Cortex of kidney (tissue), 1 donor: Measurements from ENCODE around the gene SLC35C1.
A peak's percentile ranks its signal among the peaks of the same experiment; 100 is the strongest.
"Not testable (repeated sequence)": the region's sequence is repeated elsewhere in the genome, so short reads cannot be mapped to it uniquely, and the experiment has no call there.

Experiments used
- DNase-seq: peaks from one replicate; lab custom pipeline; 2025; lab: John Stamatoyannopoulos, UW

The SLC35C1 gene

DNA sequence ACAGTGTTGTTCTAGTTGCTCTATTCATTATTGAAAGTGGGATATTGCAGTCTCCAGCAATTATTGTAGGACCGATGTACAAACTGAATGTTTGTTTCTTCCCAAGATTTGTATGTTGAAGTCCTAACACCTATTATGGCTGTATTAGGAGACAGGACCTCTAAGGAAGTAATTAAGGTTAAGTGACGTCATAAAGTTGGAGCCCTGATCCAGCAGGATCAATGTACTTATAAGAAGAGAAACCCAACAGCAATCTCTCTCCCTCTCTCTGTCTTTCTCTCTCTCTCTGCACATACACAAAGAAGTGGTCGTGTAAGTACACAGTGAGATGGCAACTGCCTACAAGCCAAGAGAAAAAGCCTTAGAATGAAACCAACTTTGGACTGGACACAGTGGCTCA lies 16.1 kb upstream of the SLC35C1 start:
- no peak for DNase-seq

DNA sequence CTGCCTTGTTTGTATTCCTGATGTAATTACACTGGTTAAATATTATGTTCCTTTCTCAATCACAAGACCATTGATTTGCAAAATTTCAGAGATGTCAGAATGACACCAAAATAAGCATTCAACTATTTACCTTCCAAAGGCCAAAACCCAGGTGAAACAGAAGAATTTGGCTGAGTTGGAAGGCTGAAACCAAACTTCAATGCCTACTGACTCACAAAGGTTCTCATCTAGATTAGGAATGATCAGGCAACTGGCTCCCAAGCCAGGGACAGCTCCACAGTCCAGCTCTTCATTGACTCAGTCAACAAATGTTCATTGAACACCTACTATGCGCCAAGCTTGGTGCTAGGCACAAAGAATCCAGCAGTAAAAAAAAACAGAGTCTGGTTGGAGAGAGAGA lies 13.4 kb upstream of the SLC35C1 start:
- DNase-seq = no peak

DNA sequence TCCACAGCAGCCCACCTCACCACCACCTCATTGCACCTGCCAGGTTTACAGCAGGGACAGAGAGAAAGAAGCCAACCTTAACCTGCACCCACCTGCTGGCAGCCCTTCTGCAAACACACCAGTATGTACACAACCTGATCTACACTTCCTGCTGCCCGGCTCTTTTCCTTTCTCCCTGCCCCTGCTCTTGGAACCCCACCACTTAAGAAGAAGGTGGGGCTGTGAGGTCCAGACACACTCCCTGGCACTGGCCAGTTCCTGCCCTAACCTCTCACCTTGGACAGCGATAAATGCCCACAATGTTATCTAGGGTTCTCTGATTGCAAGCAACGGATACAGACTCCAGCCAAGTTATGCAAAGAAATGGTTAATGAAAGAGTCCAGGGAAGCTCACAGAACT lies 10.8 kb upstream of the SLC35C1 start:
- no peak for DNase-seq

DNA sequence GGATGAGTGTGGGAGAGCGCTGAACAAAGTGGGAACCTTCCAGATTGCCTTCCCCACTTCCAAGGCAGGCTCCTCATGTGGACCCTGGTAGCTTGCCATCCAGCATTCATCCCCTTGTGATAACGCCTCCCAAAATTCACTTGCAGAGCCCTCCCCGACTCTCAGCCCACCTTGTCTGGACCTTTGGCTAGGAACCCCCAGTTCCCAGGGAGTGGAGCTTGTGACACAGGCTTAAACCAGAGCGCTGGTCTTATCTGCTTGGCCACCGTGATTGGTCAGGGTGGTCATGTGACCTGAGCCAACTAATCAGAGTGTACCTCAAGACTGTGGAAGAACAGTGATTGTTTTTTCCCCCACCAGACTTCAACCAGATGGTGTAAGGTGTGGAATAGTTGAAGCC lies 9.6 kb upstream of the SLC35C1 start:
- no peak for DNase-seq

DNA sequence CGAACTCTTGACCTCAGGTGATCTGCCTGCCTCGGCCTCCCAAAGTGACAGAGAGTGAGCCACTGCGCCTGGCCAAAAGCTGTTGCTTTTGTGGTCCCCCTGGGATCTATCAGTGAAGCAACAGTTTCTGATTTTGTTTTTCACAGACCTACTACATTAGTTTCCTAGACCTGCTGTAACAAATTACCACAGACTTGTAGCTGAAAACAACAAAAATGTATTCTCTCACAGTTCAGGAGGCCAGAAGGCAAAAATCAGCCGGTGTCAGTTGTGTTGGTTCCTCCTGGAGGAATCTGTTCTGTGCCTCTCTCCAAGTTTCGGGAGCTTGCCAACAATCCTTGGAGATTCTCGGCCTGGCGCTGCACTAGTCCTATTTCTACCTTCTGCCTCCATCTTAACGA lies 8.5 kb upstream of the SLC35C1 start:
- no peak for DNase-seq

DNA sequence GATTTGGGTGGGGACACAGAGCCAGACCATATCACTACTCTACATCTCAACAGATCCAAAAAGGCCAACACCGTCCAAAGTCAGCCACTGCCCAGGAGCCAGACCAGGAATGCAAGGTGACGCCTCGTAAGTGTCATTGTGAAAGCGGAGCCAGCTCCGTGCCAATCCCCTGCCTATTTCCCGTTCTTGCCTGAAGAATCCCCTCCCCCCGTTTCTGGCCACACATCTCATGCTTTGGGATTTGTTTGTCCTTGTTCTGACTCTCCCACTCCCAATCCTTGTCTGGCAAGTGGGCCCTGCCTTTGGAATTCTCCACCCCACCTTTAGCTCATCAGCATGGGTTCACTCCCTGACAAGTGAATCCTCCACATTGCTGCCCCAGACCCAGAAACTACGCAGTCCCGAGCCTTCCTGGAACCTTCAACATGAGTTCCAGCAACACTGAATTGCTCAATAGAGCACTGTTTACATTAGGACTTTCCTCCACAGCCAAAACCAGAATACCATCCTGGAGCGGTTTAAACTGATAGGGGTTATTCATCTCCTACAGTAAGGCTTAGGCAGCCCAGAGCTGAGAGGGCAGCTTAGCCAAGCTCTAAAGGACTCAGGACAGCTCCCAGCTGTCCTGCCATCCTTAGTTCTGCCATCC lies 6.0 kb upstream of the SLC35C1 start:
- DNase-seq = no peak

DNA sequence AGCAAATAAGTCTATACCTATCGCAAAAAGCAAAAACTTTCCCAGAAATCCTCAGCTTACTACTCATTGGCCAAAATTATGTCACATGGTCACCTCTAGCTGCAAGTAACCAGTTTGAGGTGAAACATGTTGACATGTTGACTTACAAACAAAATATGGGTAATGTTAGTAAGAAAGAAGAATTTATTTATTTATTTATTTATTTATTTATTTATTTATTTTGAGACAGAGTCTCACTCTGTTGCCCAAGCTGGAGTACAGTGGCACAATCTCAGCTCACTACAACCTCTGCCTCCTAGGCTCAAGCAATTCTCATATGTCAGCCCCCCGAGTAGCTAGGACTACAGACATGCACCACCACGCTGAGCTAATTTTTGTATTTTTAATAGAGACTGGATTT lies 5.4 kb upstream of the SLC35C1 start:
- DNase-seq = no peak

DNA sequence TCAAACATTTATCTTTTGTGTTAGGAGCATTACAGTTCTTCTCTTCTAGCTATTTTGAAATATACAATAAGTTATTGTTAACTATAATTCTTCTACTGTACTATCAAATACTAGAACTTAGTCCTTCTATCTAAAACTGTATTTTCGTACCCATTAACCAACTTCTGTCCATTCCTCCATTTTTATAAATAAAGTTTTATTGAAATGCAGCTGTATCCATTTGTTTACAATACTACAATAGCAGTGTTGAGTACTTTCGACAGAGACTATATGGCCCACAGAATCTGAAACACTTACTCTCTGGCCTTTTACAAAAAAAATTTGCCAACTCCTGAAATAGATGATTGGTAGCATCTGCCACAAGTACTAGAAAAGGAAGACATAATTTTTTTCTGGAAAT lies 4.7 kb upstream of the SLC35C1 start:
- no peak for DNase-seq

DNA sequence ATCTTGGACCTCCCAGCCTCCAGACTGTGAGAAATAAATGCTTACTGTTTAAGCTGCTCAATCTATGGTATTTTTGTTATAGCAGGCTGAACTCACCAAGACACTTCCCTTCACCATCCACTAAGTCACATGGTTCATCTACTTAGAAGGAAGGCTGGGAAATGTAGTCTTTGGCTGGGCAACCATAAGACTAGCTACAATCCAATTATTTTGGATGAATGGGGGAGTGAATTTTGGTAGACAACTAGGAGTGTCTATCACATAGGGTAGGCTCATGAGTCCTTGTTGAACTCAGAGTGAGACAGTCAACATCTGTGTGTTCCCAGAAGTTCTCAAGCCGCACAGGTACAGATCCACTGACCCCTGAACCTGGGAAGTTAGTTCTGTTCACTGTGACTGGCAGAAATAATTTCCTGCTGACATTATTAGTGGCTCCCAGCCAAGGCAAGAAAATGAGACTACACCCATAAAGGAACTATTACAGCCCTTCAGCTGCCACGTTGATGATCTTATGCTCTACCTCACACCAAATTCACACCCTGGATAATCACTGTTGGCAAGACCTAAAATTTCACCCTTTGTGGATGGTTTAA lies 3.1 kb upstream of the SLC35C1 start:
- no peak for DNase-seq

DNA sequence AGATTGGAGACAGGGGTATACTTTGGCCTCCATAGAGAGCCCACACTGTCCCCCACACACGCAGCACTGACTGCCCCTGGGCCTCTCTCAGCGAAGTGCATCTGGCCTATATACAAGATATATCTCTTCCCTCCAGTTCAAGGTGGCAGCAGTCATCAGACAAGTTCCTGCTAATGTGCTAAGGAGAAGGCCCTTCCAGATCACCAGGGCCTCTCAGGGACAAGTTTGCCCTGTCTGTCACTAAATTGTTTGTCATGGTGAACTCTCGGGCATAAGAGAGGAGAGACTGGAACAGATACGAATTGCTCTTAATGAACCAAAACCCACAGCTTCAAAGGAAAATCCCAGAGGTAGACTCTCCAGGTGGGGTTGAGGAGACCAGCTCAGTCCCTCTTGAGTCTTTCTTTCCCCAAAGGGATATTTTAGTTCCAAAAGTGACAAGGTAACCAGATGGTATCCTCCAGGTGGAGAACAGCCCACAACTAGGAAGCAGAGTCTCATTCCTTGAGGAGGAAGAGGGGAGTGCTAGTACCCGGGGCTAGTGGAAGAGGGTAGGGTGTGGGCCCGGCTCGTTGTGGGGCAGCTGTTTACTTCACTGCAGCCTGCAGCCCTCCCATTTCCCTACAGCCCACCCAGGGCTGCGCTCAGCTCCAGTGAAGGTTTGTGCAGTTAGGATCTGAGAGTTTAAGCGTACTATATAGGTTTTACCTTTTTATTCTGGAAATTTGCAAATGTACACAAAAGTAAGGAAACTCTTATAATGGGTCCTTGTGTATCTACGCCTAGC lies 2.2 kb upstream of the SLC35C1 start:
- no peak for DNase-seq

DNA sequence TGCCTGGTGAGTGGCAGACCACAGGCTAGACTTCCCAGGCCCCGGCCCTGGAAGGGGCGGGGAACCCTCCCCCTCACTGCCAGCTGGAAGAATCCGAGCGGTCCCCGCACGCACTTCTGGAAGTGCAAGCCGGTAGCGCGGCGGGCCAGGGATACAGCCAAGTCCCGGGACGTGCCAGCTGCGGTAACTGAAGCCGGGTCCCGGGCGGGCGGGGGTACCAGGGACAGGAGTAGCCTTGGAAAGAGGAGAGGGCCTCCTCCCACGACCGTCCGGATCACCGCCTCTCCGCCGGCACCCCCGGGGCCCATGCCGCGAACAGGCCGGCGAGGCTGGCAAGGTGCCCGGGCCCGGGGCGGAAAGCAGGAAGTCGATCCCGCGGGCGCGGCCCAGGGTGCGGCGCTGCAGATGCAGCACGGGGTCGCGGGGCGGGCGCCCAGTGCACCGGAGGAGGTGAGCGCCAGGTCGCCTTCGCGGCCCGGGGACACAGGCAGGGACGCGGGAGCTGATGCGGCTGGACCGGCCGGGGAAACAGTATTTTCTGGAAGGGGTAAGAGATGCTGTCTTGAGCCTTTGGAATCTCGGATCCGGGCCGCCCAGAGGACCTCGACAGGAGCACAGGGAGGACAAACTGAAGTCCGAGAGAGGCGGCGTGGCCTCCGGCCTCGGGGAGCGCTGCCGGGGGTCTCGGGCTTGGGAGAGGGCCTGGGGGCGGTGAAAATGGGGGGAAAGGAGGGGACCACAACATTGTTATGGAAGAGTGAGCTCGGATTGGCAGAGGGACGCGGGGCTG lies 783 bp upstream of the SLC35C1 start:
- DNase-seq = peak; percentile 40

DNA sequence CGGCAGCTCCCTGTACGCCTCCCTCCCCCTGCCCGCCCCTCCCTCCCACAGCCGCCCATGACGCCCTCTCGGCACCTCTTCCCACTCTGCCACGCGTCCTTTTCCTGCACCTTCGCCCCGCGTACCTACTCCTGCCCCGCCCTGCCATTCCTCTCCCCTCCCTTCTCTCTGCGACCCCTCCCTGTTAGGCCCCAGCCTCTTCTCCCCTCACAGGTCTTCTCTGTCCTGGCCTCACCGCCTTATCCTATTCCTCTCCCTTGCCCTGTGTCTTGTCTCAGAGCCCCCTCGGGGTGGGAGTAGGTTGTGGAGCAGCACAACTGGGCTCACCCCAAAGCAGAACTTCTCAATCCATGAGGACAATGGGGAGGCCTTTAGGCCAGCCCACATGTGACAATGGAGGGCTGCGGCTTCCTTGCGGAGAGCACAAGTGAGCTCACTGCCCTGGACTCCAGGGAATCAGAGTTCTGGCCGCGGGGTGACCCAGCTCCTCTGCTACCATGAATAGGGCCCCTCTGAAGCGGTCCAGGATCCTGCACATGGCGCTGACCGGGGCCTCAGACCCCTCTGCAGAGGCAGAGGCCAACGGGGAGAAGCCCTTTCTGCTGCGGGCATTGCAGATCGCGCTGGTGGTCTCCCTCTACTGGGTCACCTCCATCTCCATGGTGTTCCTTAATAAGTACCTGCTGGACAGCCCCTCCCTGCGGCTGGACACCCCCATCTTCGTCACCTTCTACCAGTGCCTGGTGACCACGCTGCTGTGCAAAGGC lies 539 bp downstream of the SLC35C1 start:
- DNase-seq = no peak

DNA sequence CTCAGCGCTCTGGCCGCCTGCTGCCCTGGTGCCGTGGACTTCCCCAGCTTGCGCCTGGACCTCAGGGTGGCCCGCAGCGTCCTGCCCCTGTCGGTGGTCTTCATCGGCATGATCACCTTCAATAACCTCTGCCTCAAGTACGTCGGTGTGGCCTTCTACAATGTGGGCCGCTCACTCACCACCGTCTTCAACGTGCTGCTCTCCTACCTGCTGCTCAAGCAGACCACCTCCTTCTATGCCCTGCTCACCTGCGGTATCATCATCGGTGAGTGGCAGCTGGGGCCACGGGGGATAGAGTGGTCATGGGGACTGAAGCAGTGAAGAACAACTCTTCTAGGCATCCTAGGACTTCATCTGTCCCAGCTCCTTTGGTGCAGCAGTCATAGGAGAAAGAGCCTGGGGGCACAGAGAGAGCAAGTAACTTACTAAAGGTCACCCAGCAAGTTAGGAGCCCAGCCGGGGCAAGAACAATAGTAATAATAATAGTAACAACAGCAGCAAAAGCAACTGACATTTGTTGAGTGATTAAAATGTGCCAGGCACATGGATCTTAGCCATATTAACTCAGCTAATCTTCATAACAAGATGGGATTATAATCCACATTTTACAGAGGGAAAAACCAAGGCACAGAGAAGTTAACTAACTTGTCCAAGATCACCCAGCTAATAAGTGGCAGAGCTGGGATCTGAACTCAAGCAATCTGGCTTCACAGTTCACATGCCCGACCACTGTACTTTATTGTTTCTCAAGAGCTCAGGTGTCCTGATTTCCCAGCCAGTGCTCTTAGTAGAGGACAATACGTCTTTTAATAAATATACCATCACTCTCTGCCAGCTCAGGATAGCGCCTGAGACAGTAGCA lies 1.4 kb downstream of the SLC35C1 start:
- DNase-seq = no peak

DNA sequence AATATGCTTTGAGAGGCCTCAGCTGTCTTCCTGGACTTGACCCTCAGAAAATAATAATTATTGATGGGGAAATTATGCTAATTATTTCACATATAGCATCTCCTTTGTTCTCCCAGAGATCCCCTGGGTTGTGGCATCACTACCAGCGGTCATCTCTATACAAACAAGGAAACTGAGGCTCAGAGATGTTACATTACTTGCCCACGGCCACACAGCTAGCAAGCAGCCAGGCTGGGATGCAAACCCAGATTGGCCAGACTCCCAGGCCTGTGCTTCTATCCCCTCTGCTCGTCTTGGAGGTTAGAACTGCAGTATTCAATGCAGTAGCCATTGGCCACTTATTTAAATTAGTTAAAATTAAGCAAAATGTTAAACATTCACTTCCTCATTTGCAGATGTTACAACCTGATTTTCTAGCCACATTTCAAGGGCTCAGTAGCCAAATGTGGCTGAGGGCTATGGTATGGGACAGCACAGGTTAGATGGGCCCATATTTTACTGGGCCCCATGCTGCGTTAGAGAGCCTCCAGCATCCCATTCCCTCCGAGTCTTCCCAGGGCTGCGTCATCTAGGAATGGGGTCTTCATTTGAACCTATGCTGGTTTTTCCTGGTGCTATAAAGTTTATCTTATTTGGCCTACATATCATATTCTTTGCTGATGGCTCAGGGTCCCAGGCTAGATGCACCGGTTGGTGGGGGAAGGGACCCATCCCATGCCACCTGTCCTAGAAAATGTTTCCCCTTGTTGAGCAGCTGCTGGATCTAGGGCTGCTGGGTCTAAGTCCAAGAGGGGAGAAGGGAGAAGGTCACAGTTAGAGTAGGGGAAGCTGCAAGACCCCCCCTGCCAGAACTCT lies 2.2 kb downstream of the SLC35C1 start:
- no peak for DNase-seq

DNA sequence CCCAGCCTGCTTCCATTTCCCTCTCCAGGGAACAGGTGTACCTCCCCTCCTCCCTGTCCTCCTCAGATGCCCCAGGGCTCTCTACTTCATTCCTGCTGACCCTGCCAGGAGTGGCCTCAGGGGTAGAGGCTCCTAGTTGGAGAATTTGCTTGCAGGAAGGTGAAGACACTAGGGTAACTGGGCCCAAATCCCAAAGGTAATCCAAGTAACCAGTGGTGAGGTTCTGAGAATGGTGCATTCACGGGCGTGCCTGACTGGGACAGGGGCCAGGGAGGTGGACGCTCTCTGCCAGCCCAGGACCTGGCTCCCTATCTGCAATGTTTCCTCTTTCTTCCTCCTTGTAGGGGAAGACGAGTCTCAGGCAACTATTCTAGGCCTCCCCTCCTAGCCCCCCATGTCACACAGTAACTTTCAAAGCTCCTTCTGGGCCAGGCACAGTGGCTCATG lies 2.9 kb downstream of the SLC35C1 start:
- DNase-seq = no peak

DNA sequence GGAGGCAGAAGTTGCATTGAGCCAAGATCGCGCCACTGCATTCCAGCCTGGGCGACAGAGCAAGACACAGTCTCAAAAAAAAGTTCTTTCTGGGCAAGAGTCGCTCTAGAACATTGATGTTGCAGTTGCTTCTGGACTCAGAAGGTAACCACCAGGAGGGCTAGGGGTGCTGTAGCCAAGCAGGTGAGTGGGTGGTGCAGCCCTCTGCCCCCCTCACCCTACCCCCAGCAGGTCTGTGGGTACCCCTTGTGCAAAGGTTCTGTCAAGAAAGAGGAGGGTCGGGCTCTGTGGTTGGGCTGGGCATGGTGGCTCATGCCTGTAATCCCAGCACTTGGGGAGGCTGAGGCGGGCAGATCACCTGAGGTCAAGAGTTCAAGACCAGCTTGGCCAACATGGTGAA lies 3.5 kb downstream of the SLC35C1 start:
- not testable (repeated sequence) for DNase-seq

DNA sequence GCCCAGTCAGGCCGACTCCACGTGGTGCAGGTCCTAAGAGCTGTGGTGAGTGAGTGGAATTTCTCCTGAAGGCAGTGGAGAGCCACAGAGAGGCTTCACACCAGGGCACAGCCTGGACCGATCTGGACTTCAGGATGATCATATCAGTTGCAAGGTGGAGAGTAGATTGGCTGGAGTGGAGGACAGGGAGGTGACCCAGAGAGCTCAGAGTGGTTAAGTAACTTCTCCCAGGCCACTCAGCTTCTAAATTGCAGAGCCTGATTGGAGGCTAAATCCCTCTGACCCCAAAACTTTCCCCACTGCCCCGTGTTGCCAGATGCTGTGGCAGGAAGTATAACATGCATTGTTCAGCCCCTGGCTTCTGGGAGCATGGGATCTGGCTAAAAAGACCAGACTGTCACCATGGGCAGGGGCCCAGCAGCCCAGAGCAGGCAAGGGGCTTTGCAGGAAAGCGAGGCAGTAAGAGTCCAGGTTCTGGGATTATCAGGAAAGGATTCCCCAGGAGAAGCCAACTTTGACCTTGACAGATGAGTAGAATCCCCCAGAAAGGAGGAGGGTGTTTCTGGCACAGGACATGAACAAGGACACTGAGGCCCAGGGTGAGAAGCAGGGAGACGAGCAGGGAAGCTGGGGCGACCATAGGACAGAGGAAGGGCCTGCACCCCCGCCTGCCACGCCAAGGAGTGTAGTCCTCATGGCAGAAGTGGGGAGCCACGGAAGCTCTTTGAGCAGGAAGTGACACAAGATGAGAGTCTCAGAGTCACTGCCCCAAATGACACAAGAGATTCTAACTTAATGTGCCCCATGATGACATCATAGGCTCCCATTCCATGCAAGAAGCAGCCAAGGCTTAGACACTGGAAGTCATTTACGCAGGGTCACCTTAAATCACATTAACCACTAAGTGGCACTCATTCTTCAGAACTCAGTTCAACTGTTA lies 4.8 kb downstream of the SLC35C1 start:
- no peak for DNase-seq

DNA sequence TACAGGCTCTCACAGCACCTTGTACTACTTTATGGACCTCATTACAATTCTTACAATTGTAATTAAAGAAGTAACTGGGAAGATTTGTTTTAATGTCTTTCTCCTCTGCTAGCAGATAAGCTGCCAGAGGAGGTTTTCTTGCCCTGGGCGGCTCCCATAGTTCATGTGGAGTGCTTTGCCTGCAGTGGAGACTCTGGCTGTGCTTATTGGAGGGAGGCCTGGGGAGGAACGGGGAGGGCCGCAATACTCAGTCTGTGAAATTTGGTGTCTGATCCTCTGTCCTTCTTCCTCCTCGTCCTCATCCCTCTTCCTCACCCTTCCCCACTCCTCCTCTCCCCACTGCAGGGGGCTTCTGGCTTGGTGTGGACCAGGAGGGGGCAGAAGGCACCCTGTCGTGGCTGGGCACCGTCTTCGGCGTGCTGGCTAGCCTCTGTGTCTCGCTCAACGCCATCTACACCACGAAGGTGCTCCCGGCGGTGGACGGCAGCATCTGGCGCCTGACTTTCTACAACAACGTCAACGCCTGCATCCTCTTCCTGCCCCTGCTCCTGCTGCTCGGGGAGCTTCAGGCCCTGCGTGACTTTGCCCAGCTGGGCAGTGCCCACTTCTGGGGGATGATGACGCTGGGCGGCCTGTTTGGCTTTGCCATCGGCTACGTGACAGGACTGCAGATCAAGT lies 5.6 kb downstream of the SLC35C1 start:
- DNase-seq = no peak
